ENCODE data around the gene UBXN2A.

GRCh38 chr2:23944527-23944926 is 4.3 kb downstream of the UBXN2A start:
- TF ChIP-seq, protein P1, sequence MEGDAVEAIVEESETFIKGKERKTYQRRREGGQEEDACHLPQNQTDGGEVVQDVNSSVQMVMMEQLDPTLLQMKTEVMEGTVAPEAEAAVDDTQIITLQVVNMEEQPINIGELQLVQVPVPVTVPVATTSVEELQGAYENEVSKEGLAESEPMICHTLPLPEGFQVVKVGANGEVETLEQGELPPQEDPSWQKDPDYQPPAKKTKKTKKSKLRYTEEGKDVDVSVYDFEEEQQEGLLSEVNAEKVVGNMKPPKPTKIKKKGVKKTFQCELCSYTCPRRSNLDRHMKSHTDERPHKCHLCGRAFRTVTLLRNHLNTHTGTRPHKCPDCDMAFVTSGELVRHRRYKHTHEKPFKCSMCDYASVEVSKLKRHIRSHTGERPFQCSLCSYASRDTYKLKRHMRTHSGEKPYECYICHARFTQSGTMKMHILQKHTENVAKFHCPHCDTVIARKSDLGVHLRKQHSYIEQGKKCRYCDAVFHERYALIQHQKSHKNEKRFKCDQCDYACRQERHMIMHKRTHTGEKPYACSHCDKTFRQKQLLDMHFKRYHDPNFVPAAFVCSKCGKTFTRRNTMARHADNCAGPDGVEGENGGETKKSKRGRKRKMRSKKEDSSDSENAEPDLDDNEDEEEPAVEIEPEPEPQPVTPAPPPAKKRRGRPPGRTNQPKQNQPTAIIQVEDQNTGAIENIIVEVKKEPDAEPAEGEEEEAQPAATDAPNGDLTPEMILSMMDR (IDR thresholded peaks at IDR 0.05): no peak
- TF ChIP-seq POLR2A (IDR thresholded peaks at IDR 0.05): no peak
